Suprapubic skin (tissue), 4 donors: ENCODE results near the gene APPL1. TPM values are rescaled to one million over a fixed set of nuclear protein-coding genes. Genes with fewer than 3 reads are reported as not detected.

Source experiments
- DNase-seq, 2 donors: peaks; one replicate each; pipeline ENCODE4 v3.0.0-alpha.2; 2019; ENCODE audit warnings: low spot score in 2 of 2
- H3K27ac ChIP-seq: fragments of 200-600 bp; sonication (generic); one replicate; pipeline ENCODE4 v1.5.1; 2019
- H3K27me3 ChIP-seq: fragments of 200-600 bp; sonication (generic); one replicate; pipeline ENCODE4 v1.5.1; 2019
- H3K36me3 ChIP-seq: fragments of 200-600 bp; sonication (generic); one replicate; pipeline ENCODE4 v1.5.1; 2019
- H3K4me1 ChIP-seq: fragments of 200-600 bp; sonication (generic); one replicate; pipeline ENCODE4 v1.5.1; 2019
- H3K4me3 ChIP-seq: fragments of 200-600 bp; sonication (generic); one replicate; pipeline ENCODE4 v1.5.1; 2019; ENCODE audit warnings: mild to moderate bottlenecking
- H3K9me3 ChIP-seq: fragments of 200-600 bp; sonication (generic); one replicate; pipeline ENCODE4 v1.5.1; 2019
- CTCF ChIP-seq, 2 donors: fragments of 200-600 bp in 1 of 2; fragments of 450-650 bp in 1 of 2; sonication (generic) in 1 of 2; IDR thresholded peaks; one replicate each; pipeline ENCODE4 v1.5.1; 2016 to 2019; ENCODE audit warnings: antibody characterized with exemption in 2 of 2, mild to moderate bottlenecking in 1 of 2, moderate library complexity in 1 of 2
- EP300 ChIP-seq: sonication (generic); formaldehyde crosslinking; IDR thresholded peaks from one replicate; pipeline ENCODE4 v1.6.1; 2017; ENCODE audit warnings: antibody characterized with exemption
- POLR2A ChIP-seq, 2 donors: fragments of 450-650 bp; IDR thresholded peaks; one replicate each; pipeline ENCODE4 v1.6.1; 2017; ENCODE audit warnings: antibody characterized with exemption in 2 of 2, mild to moderate bottlenecking in 2 of 2, moderate library complexity in 2 of 2
- POLR2AphosphoS5 ChIP-seq, 3 donors: sonication (generic); formaldehyde crosslinking; IDR thresholded peaks; one replicate each; pipeline ENCODE4 v1.6.1; 2017; ENCODE audit warnings: antibody characterized with exemption in 3 of 3
- WGBS: methylation state at CpG from one replicate; pipeline ENCODE4 v1.1.5; 2018; 5-methylcytosine and 5-hydroxymethylcytosine counted together
- total RNA-seq, 4 donors: library from RNA; depleted of rRNA; stranded (reverse); fragments of >200 nt; gene quantifications; one replicate each; pipeline ENCODE4 v1.1.0, GENCODE V29; 2016

APPL1 gene
- total RNA-seq, 4 donors from 2014 or later = 41.1 to 60.2 (median 46.1) TPM

- Histone ChIP-seq H3K36me3 (no peaks in the 10 kb centered on the region), H3K27ac (no peak overlapping the region), H3K9me3 (no peaks in the 10 kb centered on the region), H3K27me3 (no peaks in the 10 kb centered on the region), H3K4me3 (no peak overlapping the region), H3K4me1 (no peaks in the 10 kb centered on the region)
- WGBS = 68% methylated on average over 1 of the region's 1 CpG
- TF ChIP-seq POLR2A (IDR thresholded peaks at IDR 0.05) (no peak), POLR2AphosphoS5 (IDR thresholded peaks at IDR 0.05) (no peak), CTCF (IDR thresholded peaks at IDR 0.05) (no peak), EP300 (no peak)
- no peak for DNase-seq
These were observed 54.2 kb downstream of the APPL1 start for GRCh38 chr3:57281715-57282114.

GRCh38 chr3:57283334-57283733 lies 55.8 kb downstream of the APPL1 start:
- Histone ChIP-seq H3K9me3 (no peaks in the 10 kb centered on the region), H3K27me3 (no peaks in the 10 kb centered on the region), H3K27ac (no peak overlapping the region), H3K36me3 (no peaks in the 10 kb centered on the region), H3K4me1 (no peaks in the 10 kb centered on the region), H3K4me3 (no peak overlapping the region)
- no peak for TF ChIP-seq CTCF (IDR thresholded peaks at IDR 0.05)
- TF ChIP-seq POLR2A (IDR thresholded peaks at IDR 0.05) = no peak
- no peak for TF ChIP-seq POLR2AphosphoS5 (IDR thresholded peaks at IDR 0.05)
- TF ChIP-seq EP300 = no peak
- 73% methylated on average over 6 of the region's 6 CpGs for WGBS
- DNase-seq = no peak

GRCh38 chr3:57287205-57287604 lies 59.7 kb downstream of the APPL1 start:
- no peak for TF ChIP-seq EP300
- TF ChIP-seq CTCF (IDR thresholded peaks at IDR 0.05) = no peak
- TF ChIP-seq POLR2AphosphoS5 (IDR thresholded peaks at IDR 0.05) = no peak
- no peak for TF ChIP-seq POLR2A (IDR thresholded peaks at IDR 0.05)
- Histone ChIP-seq H3K4me3 (no peak overlapping the region), H3K9me3 (no peaks in the 10 kb centered on the region), H3K27me3 (no peaks in the 10 kb centered on the region), H3K36me3 (no peaks in the 10 kb centered on the region), H3K27ac (no peak overlapping the region), H3K4me1 (no peaks in the 10 kb centered on the region)
- DNase-seq = no peak
- WGBS = 53% methylated on average over 2 of the region's 2 CpGs

- DNase-seq = no peak
- Histone ChIP-seq H3K9me3 (no peaks in the 10 kb centered on the region), H3K36me3 (no peaks in the 10 kb centered on the region), H3K27ac (no peak overlapping the region), H3K4me3 (no peak overlapping the region), H3K27me3 (no peaks in the 10 kb centered on the region), H3K4me1 (no peaks in the 10 kb centered on the region)
- TF ChIP-seq EP300 = no peak
- no peak for TF ChIP-seq POLR2AphosphoS5 (IDR thresholded peaks at IDR 0.05)
- TF ChIP-seq POLR2A (IDR thresholded peaks at IDR 0.05) = no peak
- no peak for TF ChIP-seq CTCF (IDR thresholded peaks at IDR 0.05)
- 83% methylated on average over 9 of the region's 9 CpGs for WGBS
These were observed 60.9 kb downstream of the APPL1 start for GRCh38 chr3:57288403-57288802.

- DNase-seq = no peak
- H3K4me1 ChIP-seq = no peaks in the 10 kb centered on the region
- H3K27ac ChIP-seq = no peak within 1 kb of the TSS
- H3K36me3 ChIP-seq = no peaks in the 10 kb centered on the region
- WGBS = 88% methylated on average over 1 of the region's 1 CpG
- H3K9me3 ChIP-seq = no peaks in the 10 kb centered on the region
- no peaks in the 10 kb centered on the region for H3K27me3 ChIP-seq
- no peak within 1 kb of the TSS for H3K4me3 ChIP-seq
- TF ChIP-seq EP300 (no peak), POLR2AphosphoS5 (IDR thresholded peaks at IDR 0.05) (no peak), CTCF (IDR thresholded peaks at IDR 0.05) (no peak), POLR2A (IDR thresholded peaks at IDR 0.05) (no peak)
These were observed 64.8 kb downstream of the APPL1 start, which contains the start of gene ASB14 for GRCh38 chr3:57292159-57292896. Gene ASB14 (minus strand): TSS chr3:57292685. CDS start chr3:57292033, 652 bp downstream.
